WERI-Rb-1 (cell line): ENCODE results near the gene SELENOI.
"Not testable (repeated sequence)": the region's sequence is repeated elsewhere in the genome, so short reads cannot be mapped to it uniquely, and the experiment has no call there.

ENCODE experiments used
- DNase-seq: peaks from one replicate; pipeline ENCODE4 v3.0.0-alpha.2; 2020
- H3K27ac ChIP-seq: fragments of 250-450 bp; sonication (Bioruptor Pico); 2 replicates; pipeline ENCODE4 v1.5.1; 2020; ENCODE audit warnings: mild to moderate bottlenecking, moderate library complexity
- H3K27me3 ChIP-seq: fragments of 250-450 bp; sonication (Bioruptor Pico); 2 replicates; pipeline ENCODE4 v1.5.1; 2021; ENCODE audit warnings: mild to moderate bottlenecking, low read depth, moderate library complexity; ENCODE audit not compliant: insufficient read depth, severe bottlenecking
- H3K36me3 ChIP-seq: fragments of 250-450 bp; sonication (Bioruptor Pico); 2 replicates; pipeline ENCODE4 v1.5.1; 2020; ENCODE audit warnings: mild to moderate bottlenecking, moderate library complexity
- H3K4me3 ChIP-seq: 2 replicates; pipeline ENCODE4 v1.5.1; 2011; ENCODE audit warnings: low read depth, mild to moderate bottlenecking, control low read depth, low read length
- H3K9me3 ChIP-seq: fragments of 250-450 bp; sonication (Bioruptor Pico); 2 replicates; pipeline ENCODE4 v1.5.1; 2021; ENCODE audit warnings: mild to moderate bottlenecking, moderate library complexity; ENCODE audit not compliant: severe bottlenecking
- TF ChIP-seq, protein P1 (sequence below): IDR thresholded peaks from 2 replicates; pipeline ENCODE4 v1.5.1; 2011; ENCODE audit warnings: low read depth, mild to moderate bottlenecking, control low read depth, inconsistent platforms, low read length

Gene SELENOI

DNA sequence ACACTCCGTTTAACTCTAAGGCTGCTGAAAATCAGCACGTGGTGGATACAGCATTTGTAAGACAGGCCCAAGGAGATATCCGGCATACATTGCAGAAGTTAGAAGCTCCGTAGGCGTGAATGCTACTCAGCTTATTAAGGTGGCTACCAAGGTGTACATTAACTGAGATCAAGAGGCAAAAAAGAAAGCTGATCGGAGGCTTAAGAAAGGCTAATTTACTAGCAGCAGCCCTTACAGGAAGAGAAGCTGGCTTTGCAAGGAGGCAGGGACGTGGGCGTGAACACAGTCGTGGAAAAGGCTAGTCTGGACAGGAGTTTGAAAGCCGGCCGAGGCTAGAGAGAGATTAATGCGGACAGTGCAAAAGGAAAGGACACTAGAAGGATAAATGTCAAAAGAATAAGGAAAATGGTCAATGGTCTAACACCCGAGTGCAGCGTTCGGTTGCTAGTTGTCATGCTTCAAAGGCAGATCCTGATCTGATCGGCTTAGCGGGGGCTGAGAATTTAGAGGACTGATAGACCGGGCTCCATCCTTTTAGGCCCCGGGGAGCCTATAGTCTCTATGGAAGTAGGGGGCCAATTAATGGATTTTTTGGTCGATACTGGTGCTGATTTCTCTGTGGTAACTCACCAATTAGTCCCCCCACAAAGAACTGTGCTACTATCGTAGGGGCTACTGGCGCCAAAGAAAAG, 45.6 kb upstream of the SELENOI start:
- TF ChIP-seq, protein P1, sequence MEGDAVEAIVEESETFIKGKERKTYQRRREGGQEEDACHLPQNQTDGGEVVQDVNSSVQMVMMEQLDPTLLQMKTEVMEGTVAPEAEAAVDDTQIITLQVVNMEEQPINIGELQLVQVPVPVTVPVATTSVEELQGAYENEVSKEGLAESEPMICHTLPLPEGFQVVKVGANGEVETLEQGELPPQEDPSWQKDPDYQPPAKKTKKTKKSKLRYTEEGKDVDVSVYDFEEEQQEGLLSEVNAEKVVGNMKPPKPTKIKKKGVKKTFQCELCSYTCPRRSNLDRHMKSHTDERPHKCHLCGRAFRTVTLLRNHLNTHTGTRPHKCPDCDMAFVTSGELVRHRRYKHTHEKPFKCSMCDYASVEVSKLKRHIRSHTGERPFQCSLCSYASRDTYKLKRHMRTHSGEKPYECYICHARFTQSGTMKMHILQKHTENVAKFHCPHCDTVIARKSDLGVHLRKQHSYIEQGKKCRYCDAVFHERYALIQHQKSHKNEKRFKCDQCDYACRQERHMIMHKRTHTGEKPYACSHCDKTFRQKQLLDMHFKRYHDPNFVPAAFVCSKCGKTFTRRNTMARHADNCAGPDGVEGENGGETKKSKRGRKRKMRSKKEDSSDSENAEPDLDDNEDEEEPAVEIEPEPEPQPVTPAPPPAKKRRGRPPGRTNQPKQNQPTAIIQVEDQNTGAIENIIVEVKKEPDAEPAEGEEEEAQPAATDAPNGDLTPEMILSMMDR = no peak
- H3K36me3 ChIP-seq = no peaks in the 10 kb centered on the region
- H3K27ac ChIP-seq = no peak overlapping the region
- no peaks in the 10 kb centered on the region for H3K9me3 ChIP-seq
- H3K27me3 ChIP-seq = peaks cover 14% of the 10 kb centered on the region
- H3K4me3 ChIP-seq = peak overlapping the region; percentile 36
- peak; percentile 86 for DNase-seq

GRCh38 chr2:26302846-26303245, 43.1 kb upstream of the SELENOI start:
- H3K27me3 ChIP-seq = peaks cover 14% of the 10 kb centered on the region
- TF ChIP-seq, protein P1 = no peak
- no peaks in the 10 kb centered on the region for H3K9me3 ChIP-seq
- H3K4me3 ChIP-seq = no peak overlapping the region
- no peaks in the 10 kb centered on the region for H3K36me3 ChIP-seq
- no peak overlapping the region for H3K27ac ChIP-seq
- no peak for DNase-seq

- H3K27me3 ChIP-seq, H3K9me3 ChIP-seq, H3K4me3 ChIP-seq, H3K36me3 ChIP-seq, DNase-seq, H3K27ac ChIP-seq: not testable (repeated sequence)
Observed at GRCh38 chr2:26305094-26305493, 40.8 kb upstream of the SELENOI start.

DNA sequence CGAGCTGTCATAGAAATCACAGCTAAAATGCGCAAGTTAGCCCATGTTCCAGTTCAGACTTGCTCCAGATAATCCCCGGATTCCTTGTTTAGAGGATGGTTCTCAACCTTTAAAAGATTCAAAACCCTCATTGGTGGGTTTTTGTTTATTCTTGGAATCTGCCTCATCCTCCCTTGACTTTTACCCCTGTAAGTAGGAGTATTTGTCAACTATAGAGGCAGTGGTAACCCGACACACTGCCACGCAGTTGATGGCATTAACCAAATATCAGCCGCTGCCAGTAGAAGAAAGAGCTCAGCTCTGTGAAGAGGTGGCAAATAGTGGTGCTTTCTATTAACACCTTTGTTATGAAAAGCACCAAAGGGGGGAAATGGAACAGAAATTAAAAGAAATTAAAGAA, 40.4 kb upstream of the SELENOI start:
- H3K27me3 ChIP-seq = no peaks in the 10 kb centered on the region
- TF ChIP-seq, protein P1 = no peak
- no peak for DNase-seq
- no peak overlapping the region for H3K4me3 ChIP-seq
- H3K9me3 ChIP-seq = no peaks in the 10 kb centered on the region
- no peak overlapping the region for H3K27ac ChIP-seq
- no peaks in the 10 kb centered on the region for H3K36me3 ChIP-seq

DNA sequence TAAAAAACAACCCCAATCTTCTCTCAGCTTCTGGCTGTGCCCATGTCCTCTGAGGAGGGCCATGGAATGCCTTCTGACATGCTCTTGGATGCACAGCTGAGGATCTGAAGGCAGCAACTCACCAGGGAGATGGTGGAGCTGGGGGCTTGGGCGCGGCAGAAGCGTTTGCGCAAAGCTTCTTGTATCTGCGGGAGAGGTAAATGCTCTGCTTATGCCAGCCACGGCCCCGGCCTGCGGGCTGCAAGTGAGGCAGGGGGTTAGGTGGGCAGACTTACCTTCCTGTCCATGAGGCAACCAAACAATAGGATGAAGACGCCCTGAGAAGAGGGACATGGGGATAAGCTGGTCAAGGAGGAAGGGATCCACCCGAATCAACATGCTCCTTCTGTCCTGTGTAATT, 36.0 kb upstream of the SELENOI start:
- no peak for DNase-seq
- Histone ChIP-seq H3K27me3 (no peaks in the 10 kb centered on the region), H3K4me3 (no peak overlapping the region)

DNA sequence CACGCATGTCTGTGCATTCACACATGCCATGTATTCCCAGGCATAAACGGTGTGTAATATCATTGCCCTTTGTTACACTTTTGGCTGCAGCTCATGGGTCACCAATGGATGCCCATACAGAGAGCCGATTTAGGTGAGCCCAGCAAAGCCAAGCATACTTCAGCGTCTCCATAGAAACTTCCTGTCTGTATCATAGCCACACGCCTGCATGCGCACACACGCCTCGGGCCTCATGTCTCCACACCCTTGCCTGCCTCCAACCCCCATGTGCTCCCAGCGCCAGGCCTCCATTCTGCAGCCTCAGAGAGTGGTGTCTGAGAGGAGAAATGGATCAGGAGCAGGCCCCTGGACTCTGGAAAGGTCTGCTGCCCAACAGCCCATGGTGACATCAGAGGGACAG, 33.5 kb upstream of the SELENOI start:
- no peak overlapping the region for H3K27ac ChIP-seq
- no peaks in the 10 kb centered on the region for H3K27me3 ChIP-seq
- H3K4me3 ChIP-seq = no peak overlapping the region
- TF ChIP-seq, protein P1 = no peak
- H3K9me3 ChIP-seq = no peaks in the 10 kb centered on the region
- no peak for DNase-seq
- no peaks in the 10 kb centered on the region for H3K36me3 ChIP-seq

More for the DNA sequence above, 36.0 kb upstream of the SELENOI start:
- Histone ChIP-seq H3K36me3 (no peaks in the 10 kb centered on the region), H3K9me3 (no peaks in the 10 kb centered on the region), H3K27ac (no peak overlapping the region)
- TF ChIP-seq, protein P1 = no peak
